ENCODE data around the gene ANLN. TPM values are rescaled to one million over a fixed set of nuclear protein-coding genes. Genes with fewer than 3 reads are reported as not detected.

ANLN gene
- total and polyA plus RNA-seq, 9 of the 15 experiments (the other 6 are each of a cell fraction or from before 2014, with no cell fraction given): 18.1 to 66.2 (median 38.7) TPM

GRCh38 chr7:36403452-36403851, 13.8 kb downstream of the ANLN start:
- ATAC-seq: peak; percentile 24; the same call in 2 of the 3 replicates

More at GRCh38 chr7:36403452-36403851, 13.8 kb downstream of the ANLN start:
- CTCF ChIA-PET (ENCODE audit: low intra/inter-chr PET ratio): no interaction called here
- H3K4me1 ChIP-seq (replicated peaks in 1 of 2; ENCODE audit: control insufficient read depth in 2 of 2, insufficient read depth in 2 of 2, low read length in 2 of 2): peaks cover 4 to 12% of the 10 kb centered on the region in 2 experiments; a peak in 2 of 5 replicates
- H2AFZ ChIP-seq (ENCODE audit: low read depth, low read length): no peak overlapping the region
- H3K9me3 ChIP-seq (replicated peaks; ENCODE audit: control insufficient read depth, insufficient read depth, low read depth, low read length): no peaks in the 10 kb centered on the region
- H3K4me3 ChIP-seq: no peak overlapping the region
- H3K9ac ChIP-seq (ENCODE audit: insufficient read depth in 1 of 2, low read depth in 2 of 2, low read length in 2 of 2): no peak overlapping the region
- FAIRE-seq (no peak), DNase-seq (ENCODE audit: extremely low read depth in 1 of 4, low spot score in 3 of 4) (no peak)
- peaks cover 90% of the 10 kb centered on the region for H3K36me3 ChIP-seq (ENCODE audit: control insufficient read depth, insufficient read depth, low read length)
- H3K27me3 ChIP-seq (ENCODE audit: control insufficient read depth in 2 of 2, insufficient read depth in 2 of 2, low read length in 2 of 2): no peaks in the 10 kb centered on the region
- TF ChIP-seq ZNF518B (CRISPR knock-in tag; IDR thresholded peaks at IDR 0.05) (no peak), POLR2G (IDR thresholded peaks at IDR 0.05; ENCODE audit: low read depth, low read length) (peak; percentile 28; the same call in 1 of the 2 replicates), ZNF668 (CRISPR knock-in tag; IDR thresholded peaks at IDR 0.05) (no peak), POLR2B (IDR thresholded peaks at IDR 0.05; ENCODE audit: low read depth, partially characterized antibody) (no peak), C11orf30 (IDR thresholded peaks at IDR 0.05; ENCODE audit: low read depth) (peak; percentile 47; the same call in 1 of the 2 replicates), ZNF217 (CRISPR knock-in tag; IDR thresholded peaks at IDR 0.05) (no peak), FOXM1 (IDR thresholded peaks at IDR 0.05; ENCODE audit: low read depth) (no peak), FOXM1 (CRISPR knock-in tag; IDR thresholded peaks at IDR 0.05; ENCODE audit: low read depth) (no peak), BACH1 (tag; IDR thresholded peaks at IDR 0.05) (no peak), MCM3 (IDR thresholded peaks at IDR 0.05) (no peak), ZNF311 (CRISPR knock-in tag; IDR thresholded peaks at IDR 0.05) (no peak), ZNF444 (CRISPR knock-in tag; IDR thresholded peaks at IDR 0.05) (no peak), E2F6 (IDR thresholded peaks at IDR 0.05; ENCODE audit: borderline replicate concordance in 1 of 2, extremely low read depth in 1 of 2, insufficient read depth in 1 of 2, insufficient read length in 1 of 2, low read depth in 1 of 2, low read length in 1 of 2, poor library complexity in 1 of 2, severe bottlenecking in 1 of 2) (no peak), ATF7 (IDR thresholded peaks at IDR 0.05) (no peak), SMARCE1 (IDR thresholded peaks at IDR 0.05) (no peak), BCOR (IDR thresholded peaks at IDR 0.05) (no peak), ZNF316 (IDR thresholded peaks at IDR 0.05) (peak; percentile 61)
- no peak overlapping the region for H3K4me2 ChIP-seq (ENCODE audit: insufficient read depth, low read length)
- peaks cover 21% of the 10 kb centered on the region; the same call in 2 of the 3 replicates for H3K79me2 ChIP-seq (ENCODE audit: control insufficient read depth, insufficient read depth, low read length)
- in situ Hi-C loops (cut with MboI): no loop called here
- POLR2A ChIA-PET: interaction anchor here (0.6 to 5.1 kb wide), 3 partner anchors 12 to 890 kb away, joined by 3 to 58 read pairs (median 4); partner anchors contain the start of gene ANLN
- no TSS peak for BruUV-seq (replicated peaks)
- intact Hi-C loops (cut with micrococcal nuclease): no loop called here
- no peak overlapping the region for H3K27ac ChIP-seq (ENCODE audit: extremely low read depth, low read depth, low read length)
- H3K9me1 ChIP-seq (ENCODE audit: control insufficient read depth, insufficient read depth, low read length): no peaks in the 10 kb centered on the region
- H4K20me1 ChIP-seq (replicated peaks; ENCODE audit: control insufficient read depth, insufficient read depth, low read length): no peaks in the 10 kb centered on the region
- 96% methylated on average over 7 of the region's 7 CpGs for WGBS (ENCODE audit: insufficient coverage, low coverage, missing lambda C conversion rate)
